ENCODE results near the gene ESRRG. TPM values are rescaled to one million over a fixed set of nuclear protein-coding genes. Genes with fewer than 3 reads are reported as not detected.

The ESRRG gene
- total RNA-seq, 2 donors from 2014 or later = 5.1 to 6.7 TPM

- WGBS, 2 experiments (ENCODE audit: insufficient coverage in 1 of 2, insufficient read length in 1 of 2) = 92% methylated on average over 2 of the region's 3 CpGs; no CpG with 5 or more reads in 1 of the 2 experiments
- no peaks in the 10 kb centered on the region for H3K9me3 Mint-ChIP-seq
- Histone ChIP-seq H3K4me3 (ENCODE audit: low read length) (no peak overlapping the region), H3K9me3 (ENCODE audit: control insufficient read depth, low read length) (no peaks in the 10 kb centered on the region), H3K4me1 (ENCODE audit: control insufficient read depth, insufficient read depth, low read length) (no peaks in the 10 kb centered on the region), H3K27ac (ENCODE audit: low read depth, low read length) (no peak overlapping the region), H3K36me3 (ENCODE audit: control insufficient read depth, insufficient read depth, low read length) (no peaks in the 10 kb centered on the region), H3K27me3 (ENCODE audit: control insufficient read depth, insufficient read depth, low read length, poor library complexity, severe bottlenecking) (no peaks in the 10 kb centered on the region), H3K9ac (ENCODE audit: extremely low read depth, low read length, poor library complexity, severe bottlenecking) (no peak overlapping the region)
- TF ChIP-seq CTCF (conservative IDR thresholded peaks at IDR 0.05) = no peak
- H3K4me3 Mint-ChIP-seq = no peak overlapping the region
- no peak overlapping the region for H3K27ac Mint-ChIP-seq
- no peak for DNase-seq
- no peaks in the 10 kb centered on the region for H3K27me3 Mint-ChIP-seq (ENCODE audit: insufficient read depth)
- peaks cover 41% of the 10 kb centered on the region for H3K4me1 Mint-ChIP-seq
- H3K36me3 Mint-ChIP-seq (ENCODE audit: low read depth) = no peaks in the 10 kb centered on the region
Observed at GRCh38 chr1:216466162-216466801, 256.9 kb downstream of the ESRRG start.

- WGBS, 2 experiments (ENCODE audit: insufficient coverage in 1 of 2, insufficient read length in 1 of 2) = 100% methylated on average over 1 of the region's 1 CpG; no CpG with 5 or more reads in 1 of the 2 experiments
- H3K27me3 Mint-ChIP-seq (ENCODE audit: insufficient read depth) = no peaks in the 10 kb centered on the region
- Histone ChIP-seq H3K27me3 (ENCODE audit: control insufficient read depth, insufficient read depth, low read length, poor library complexity, severe bottlenecking) (no peaks in the 10 kb centered on the region), H3K4me3 (ENCODE audit: low read length) (no peak overlapping the region), H3K27ac (ENCODE audit: low read depth, low read length) (no peak overlapping the region), H3K9ac (ENCODE audit: extremely low read depth, low read length, poor library complexity, severe bottlenecking) (no peak overlapping the region), H3K9me3 (ENCODE audit: control insufficient read depth, low read length) (no peaks in the 10 kb centered on the region), H3K4me1 (ENCODE audit: control insufficient read depth, insufficient read depth, low read length) (no peaks in the 10 kb centered on the region), H3K36me3 (ENCODE audit: control insufficient read depth, insufficient read depth, low read length) (no peaks in the 10 kb centered on the region)
- no peak overlapping the region for H3K4me3 Mint-ChIP-seq
- no peak for DNase-seq
- no peak for TF ChIP-seq CTCF (conservative IDR thresholded peaks at IDR 0.05)
- H3K9me3 Mint-ChIP-seq = no peaks in the 10 kb centered on the region
- peaks cover 47% of the 10 kb centered on the region for H3K4me1 Mint-ChIP-seq
- no peak overlapping the region for H3K27ac Mint-ChIP-seq
- H3K36me3 Mint-ChIP-seq (ENCODE audit: low read depth) = no peaks in the 10 kb centered on the region
Observed at GRCh38 chr1:216464489-216464888, 258.7 kb downstream of the ESRRG start.

GRCh38 chr1:216462066-216462775, 261.0 kb downstream of the ESRRG start:
- 54% methylated on average over 2 of the region's 3 CpGs; no CpG with 5 or more reads in 1 of the 2 experiments for WGBS, 2 experiments (ENCODE audit: insufficient coverage in 1 of 2, insufficient read length in 1 of 2)
- Histone ChIP-seq H3K9ac (ENCODE audit: extremely low read depth, low read length, poor library complexity, severe bottlenecking) (no peak overlapping the region), H3K36me3 (ENCODE audit: control insufficient read depth, insufficient read depth, low read length) (no peaks in the 10 kb centered on the region), H3K27ac (ENCODE audit: low read depth, low read length) (no peak overlapping the region), H3K9me3 (ENCODE audit: control insufficient read depth, low read length) (no peaks in the 10 kb centered on the region), H3K4me3 (ENCODE audit: low read length) (no peak overlapping the region), H3K4me1 (ENCODE audit: control insufficient read depth, insufficient read depth, low read length) (peaks cover 7% of the 10 kb centered on the region), H3K27me3 (ENCODE audit: control insufficient read depth, insufficient read depth, low read length, poor library complexity, severe bottlenecking) (no peaks in the 10 kb centered on the region)
- Mint-ChIP-seq H3K36me3 (ENCODE audit: low read depth) (no peaks in the 10 kb centered on the region), H3K4me3 (no peak overlapping the region), H3K27me3 (ENCODE audit: insufficient read depth) (no peaks in the 10 kb centered on the region), H3K4me1 (peaks cover 40% of the 10 kb centered on the region), H3K27ac (peak overlapping the region; percentile 39), H3K9me3 (no peaks in the 10 kb centered on the region)
- TF ChIP-seq CTCF (conservative IDR thresholded peaks at IDR 0.05) = no peak
- no peak for DNase-seq

Data from endodermal cell (in vitro differentiated cells).